Naive thymus-derived CD4-positive, alpha-beta T cell (primary cell): ENCODE data around the gene DDX10. TPM values are rescaled to one million over a fixed set of nuclear protein-coding genes. Genes with fewer than 3 reads are reported as not detected.

Source experiments
- ATAC-seq: fragments of 150-1000 bp; cut with Tn5 transposase; 2 replicates; pipeline ENCODE4 v1.10.0; 2021; ENCODE audit warnings: mild to moderate bottlenecking, moderate library complexity
- CTCF ChIA-PET: fragments of 350-600 bp; sonication (Branson Sonifier 250); formaldehyde crosslinking; loops from one replicate; lab custom pipeline; 2021; ENCODE audit warnings: antibody characterized with exemption; lab: Charles Lee
- POLR2A ChIA-PET: fragments of 350-600 bp; sonication (Branson Sonifier 250); formaldehyde crosslinking; loops from one replicate; lab custom pipeline; 2021; ENCODE audit warnings: antibody characterized with exemption, inconsistent platforms; lab: Charles Lee
- DNase-seq, 9 donors: peaks; one replicate each; pipeline versions ENCODE4 v3.0.0 to v3.0.0-alpha.2; 2020 to 2022; ENCODE audit warnings: mixed read lengths in 1 of 9
- H3K27ac ChIP-seq: one replicate; pipeline ENCODE4 v1.7.0; 2013; ENCODE audit warnings: mild to moderate bottlenecking, low read depth, low read length, moderate library complexity
- H3K27me3 ChIP-seq, 2 donors: one replicate each; pipeline ENCODE4 v1.7.0; 2013; ENCODE audit warnings: low read length in 2 of 2, mild to moderate bottlenecking in 2 of 2, moderate library complexity in 2 of 2; ENCODE audit not compliant: control insufficient read depth in 2 of 2, insufficient read depth in 2 of 2
- H3K36me3 ChIP-seq, 3 experiments: 1 replicate in 2 of 3; 2 replicates in 1 of 3; pipeline ENCODE4 v1.7.0; 2013; ENCODE audit warnings: low read length in 3 of 3, mild to moderate bottlenecking in 3 of 3, moderate library complexity in 1 of 3; ENCODE audit not compliant: insufficient read depth in 3 of 3, control insufficient read depth in 2 of 3
- H3K4me1 ChIP-seq, 2 donors: one replicate each; pipeline ENCODE4 v1.7.0; 2013; ENCODE audit warnings: low read length in 2 of 2, mild to moderate bottlenecking in 2 of 2, moderate library complexity in 1 of 2; ENCODE audit not compliant: control insufficient read depth in 2 of 2, insufficient read depth in 2 of 2
- H3K4me3 ChIP-seq: 2 replicates; pipeline ENCODE4 v1.7.0; 2013; ENCODE audit warnings: mild to moderate bottlenecking, low read length
- H3K9me3 ChIP-seq, 3 experiments: 1 replicate in 2 of 3; 2 replicates in 1 of 3; pipeline ENCODE4 v1.7.0; 2013; ENCODE audit warnings: low read length in 3 of 3; ENCODE audit not compliant: control insufficient read depth in 2 of 3
- H3K27ac Mint-ChIP-seq, 9 donors: one replicate each; pipeline ENCODE4 v1.8.0; 2020 to 2022; ENCODE audit warnings: mixed read lengths in 9 of 9, mild to moderate bottlenecking in 8 of 9, moderate library complexity in 5 of 9, inconsistent platforms in 2 of 9
- H3K27me3 Mint-ChIP-seq, 5 donors: one replicate each; pipeline ENCODE4 v1.8.0; 2021 to 2022; ENCODE audit warnings: mixed read lengths in 5 of 5, mild to moderate bottlenecking in 1 of 5
- H3K36me3 Mint-ChIP-seq, 5 donors: one replicate each; pipeline ENCODE4 v1.8.0; 2020 to 2022; ENCODE audit warnings: mixed read lengths in 5 of 5, mild to moderate bottlenecking in 3 of 5, inconsistent platforms in 1 of 5
- H3K4me1 Mint-ChIP-seq, 7 donors: one replicate each; pipeline ENCODE4 v1.8.0; 2020 to 2022; ENCODE audit warnings: mixed read lengths in 7 of 7, mild to moderate bottlenecking in 3 of 7, inconsistent platforms in 1 of 7
- H3K4me3 Mint-ChIP-seq, 10 donors: one replicate each; pipeline ENCODE4 v1.8.0; 2020 to 2022; ENCODE audit warnings: mild to moderate bottlenecking in 10 of 10, mixed read lengths in 10 of 10, moderate library complexity in 6 of 10, inconsistent platforms in 2 of 10
- H3K9me3 Mint-ChIP-seq, 11 donors: one replicate each; pipeline ENCODE4 v1.8.0; 2020 to 2022; ENCODE audit warnings: mixed read lengths in 11 of 11, mild to moderate bottlenecking in 4 of 11, inconsistent platforms in 1 of 11, moderate library complexity in 1 of 11
- intact Hi-C, 2 donors: fragments of 100-400 bp; cut with micrococcal nuclease; formaldehyde crosslinking; loops; one replicate each; pipeline ENCODE4 v1.15.1; 2023
- polyA plus RNA-seq, 2 donors: library from polyadenylated mRNA; unstranded; fragments of 300-500 nt; fragmentation: Illumina TruSeq; gene quantifications; one replicate each; pipeline ENCODE4 v1.2.3, GENCODE V29; 2021
- total RNA-seq, 6 experiments: library from RNA in 5 of 6; stranded (reverse) in 5 of 6; gene quantifications; 1 replicate in 5 of 6; 2 replicates in 1 of 6; pipeline ENCODE4 v1.2.3 and lab custom pipeline; 2021 to 2026

Gene DDX10
- total and polyA plus RNA-seq, 7 experiments from 2014 or later, result 14.8 to 34.6 (median 22.4) TPM

GRCh38 chr11:108790501-108791299 is 125.8 kb downstream of the DDX10 start:
- Mint-ChIP-seq H3K27ac (no peak overlapping the region), H3K27me3 (no peaks in the 10 kb centered on the region), H3K4me3 (no peak overlapping the region), H3K36me3 (peaks cover 0 to 9% (median 1%) of the 10 kb centered on the region in 5 donors), H3K4me1 (peaks cover 7 to 45% (median 33%) of the 10 kb centered on the region in 7 donors), H3K9me3 (peaks cover 0 to 2% (median 0%) of the 10 kb centered on the region in 11 donors)
- H3K27me3 ChIP-seq, result no peaks in the 10 kb centered on the region
- no peak overlapping the region for H3K27ac ChIP-seq
- no peaks in the 10 kb centered on the region for H3K9me3 ChIP-seq
- no peaks in the 10 kb centered on the region for H3K4me1 ChIP-seq
- DNase-seq (no peak), ATAC-seq (no peak)
- intact Hi-C loops, result no loop called here
- POLR2A ChIA-PET, result no interaction called here
- CTCF ChIA-PET, result no interaction called here
- H3K36me3 ChIP-seq, result no peaks in the 10 kb centered on the region
- no peak overlapping the region for H3K4me3 ChIP-seq

GRCh38 chr11:108793138-108793537 is 128.3 kb downstream of the DDX10 start:
- ChIA-PET POLR2A (interaction anchor here (0.7 kb wide), 1 partner anchor 754 kb away, joined by 5 read pairs; no protein-coding TSS in a partner anchor), CTCF (no interaction called here)
- intact Hi-C loops, result no loop called here
- peaks cover 6 to 36% (median 24%) of the 10 kb centered on the region in 7 donors for H3K4me1 Mint-ChIP-seq
- H3K36me3 Mint-ChIP-seq, result peaks cover 0 to 23% (median 7%) of the 10 kb centered on the region in 5 donors
- DNase-seq, result no peak
- no peaks in the 10 kb centered on the region for H3K27me3 Mint-ChIP-seq
- H3K4me1 ChIP-seq, result no peaks in the 10 kb centered on the region
- H3K36me3 ChIP-seq, result no peaks in the 10 kb centered on the region
- H3K4me3 ChIP-seq, result no peak overlapping the region
- no peak for ATAC-seq
- no peaks in the 10 kb centered on the region for H3K9me3 ChIP-seq
- no peak overlapping the region for H3K4me3 Mint-ChIP-seq
- H3K9me3 Mint-ChIP-seq, result peaks cover 0 to 4% (median 0%) of the 10 kb centered on the region in 11 donors
- no peak overlapping the region for H3K27ac Mint-ChIP-seq
- no peak overlapping the region for H3K27ac ChIP-seq
- H3K27me3 ChIP-seq, result no peaks in the 10 kb centered on the region

GRCh38 chr11:108793611-108794010 is 128.7 kb downstream of the DDX10 start:
- Mint-ChIP-seq H3K27me3 (no peaks in the 10 kb centered on the region), H3K27ac (no peak overlapping the region), H3K9me3 (peaks cover 0 to 4% (median 0%) of the 10 kb centered on the region in 11 donors), H3K36me3 (peaks cover 0 to 27% (median 7%) of the 10 kb centered on the region in 5 donors), H3K4me3 (no peak overlapping the region), H3K4me1 (peaks cover 6 to 33% (median 22%) of the 10 kb centered on the region in 7 donors)
- no peak overlapping the region for H3K4me3 ChIP-seq
- CTCF ChIA-PET, result no interaction called here
- POLR2A ChIA-PET, result interaction anchor here (0.7 kb wide), 1 partner anchor 754 kb away, joined by 5 read pairs; no protein-coding TSS in a partner anchor
- no peaks in the 10 kb centered on the region for H3K27me3 ChIP-seq
- no peak overlapping the region for H3K27ac ChIP-seq
- no peaks in the 10 kb centered on the region for H3K36me3 ChIP-seq
- H3K4me1 ChIP-seq, result no peaks in the 10 kb centered on the region
- intact Hi-C loops, result no loop called here
- H3K9me3 ChIP-seq, result no peaks in the 10 kb centered on the region
- DNase-seq, result no peak
- no peak for ATAC-seq

GRCh38 chr11:108796551-108796950 is 131.7 kb downstream of the DDX10 start:
- Mint-ChIP-seq H3K9me3 (peaks cover 0 to 4% (median 0%) of the 10 kb centered on the region in 11 donors), H3K27ac (no peak overlapping the region), H3K36me3 (peaks cover 0 to 31% (median 16%) of the 10 kb centered on the region in 5 donors), H3K4me3 (no peak overlapping the region), H3K4me1 (peaks cover 0 to 17% (median 8%) of the 10 kb centered on the region in 7 donors), H3K27me3 (no peaks in the 10 kb centered on the region)
- H3K4me1 ChIP-seq, result no peaks in the 10 kb centered on the region
- ATAC-seq, result no peak
- no peaks in the 10 kb centered on the region for H3K27me3 ChIP-seq
- no peak for DNase-seq
- no peak overlapping the region for H3K27ac ChIP-seq
- intact Hi-C loops, result no loop called here
- POLR2A ChIA-PET, result no interaction called here
- no peak overlapping the region for H3K4me3 ChIP-seq
- no peaks in the 10 kb centered on the region for H3K9me3 ChIP-seq
- CTCF ChIA-PET, result no interaction called here
- H3K36me3 ChIP-seq, result no peaks in the 10 kb centered on the region

DNA sequence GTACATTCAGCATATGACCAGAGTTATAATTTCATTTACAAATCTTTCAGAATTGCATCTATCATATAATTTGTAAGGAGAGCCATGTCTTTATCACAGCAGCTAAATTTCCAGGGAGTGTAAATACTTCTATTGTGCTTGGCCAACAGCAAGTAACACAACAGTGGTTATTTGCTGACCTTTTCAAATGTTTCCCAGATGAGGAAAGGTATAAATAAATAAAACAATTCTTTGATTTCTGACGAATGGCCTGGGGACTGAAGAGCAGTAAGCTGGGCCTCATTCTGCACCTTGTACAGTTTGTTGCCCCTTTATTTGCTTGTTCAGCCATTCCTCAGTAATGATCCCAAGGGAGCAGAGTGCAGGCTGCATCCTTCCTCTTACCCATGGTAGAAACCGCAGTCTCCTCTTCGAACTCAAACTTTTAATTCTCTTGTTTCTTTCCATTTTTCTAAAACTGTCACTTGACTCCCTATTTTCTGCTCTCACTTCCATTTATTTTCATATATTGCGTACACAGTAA is 132.8 kb downstream of the DDX10 start:
- peak overlapping the region in 1 of 9 donors; percentile 3 for H3K27ac Mint-ChIP-seq
- Histone ChIP-seq H3K4me3 (no peak overlapping the region), H3K36me3 (no peaks in the 10 kb centered on the region), H3K27ac (no peak overlapping the region), H3K27me3 (no peaks in the 10 kb centered on the region), H3K4me1 (no peaks in the 10 kb centered on the region), H3K9me3 (no peaks in the 10 kb centered on the region)
- POLR2A ChIA-PET, result no interaction called here
- H3K9me3 Mint-ChIP-seq, result peaks cover 0 to 4% (median 0%) of the 10 kb centered on the region in 11 donors
- H3K4me1 Mint-ChIP-seq, result peaks cover 0 to 17% (median 4%) of the 10 kb centered on the region in 7 donors
- intact Hi-C loops, result no loop called here
- DNase-seq (no peak), ATAC-seq (no peak)
- CTCF ChIA-PET, result no interaction called here
- no peaks in the 10 kb centered on the region for H3K27me3 Mint-ChIP-seq
- peaks cover 0 to 26% (median 16%) of the 10 kb centered on the region in 5 donors for H3K36me3 Mint-ChIP-seq
- no peak overlapping the region for H3K4me3 Mint-ChIP-seq

DNA sequence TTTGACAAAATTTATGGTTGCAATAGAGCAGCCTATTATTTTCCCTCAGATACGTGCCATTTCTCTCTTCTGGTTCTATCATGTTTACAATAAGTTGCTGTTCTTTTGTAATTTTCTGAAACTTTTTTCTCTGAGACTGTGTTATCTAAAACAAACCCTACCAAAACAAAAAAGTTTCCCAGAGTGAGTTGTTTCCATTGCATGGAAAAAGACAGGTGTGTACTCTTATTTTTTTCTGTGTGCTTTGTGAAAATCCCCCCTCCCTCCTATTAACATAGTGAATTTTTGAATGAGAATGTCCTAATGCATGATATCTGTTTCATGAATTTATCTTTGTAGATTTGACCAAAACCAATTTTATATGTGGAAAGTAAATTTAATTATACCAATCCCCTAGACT is 137.6 kb downstream of the DDX10 start:
- Mint-ChIP-seq H3K27ac (no peak overlapping the region), H3K27me3 (no peaks in the 10 kb centered on the region), H3K4me1 (peaks cover 0 to 13% (median 4%) of the 10 kb centered on the region in 7 donors), H3K36me3 (peaks cover 0 to 29% (median 13%) of the 10 kb centered on the region in 5 donors), H3K9me3 (no peaks in the 10 kb centered on the region), H3K4me3 (no peak overlapping the region)
- no peaks in the 10 kb centered on the region for H3K9me3 ChIP-seq
- H3K27me3 ChIP-seq, result no peaks in the 10 kb centered on the region
- POLR2A ChIA-PET, result no interaction called here
- CTCF ChIA-PET, result no interaction called here
- intact Hi-C loops, result no loop called here
- ATAC-seq (no peak), DNase-seq (no peak)
- no peaks in the 10 kb centered on the region for H3K4me1 ChIP-seq
- no peak overlapping the region for H3K27ac ChIP-seq
- H3K4me3 ChIP-seq, result no peak overlapping the region
- no peaks in the 10 kb centered on the region for H3K36me3 ChIP-seq
